ENCODE data around the gene NRAS.

NRAS gene

GRCh38 chr1:114671939-114672275, 44.7 kb downstream of the NRAS start:
- no peak for DNase-seq

DNA sequence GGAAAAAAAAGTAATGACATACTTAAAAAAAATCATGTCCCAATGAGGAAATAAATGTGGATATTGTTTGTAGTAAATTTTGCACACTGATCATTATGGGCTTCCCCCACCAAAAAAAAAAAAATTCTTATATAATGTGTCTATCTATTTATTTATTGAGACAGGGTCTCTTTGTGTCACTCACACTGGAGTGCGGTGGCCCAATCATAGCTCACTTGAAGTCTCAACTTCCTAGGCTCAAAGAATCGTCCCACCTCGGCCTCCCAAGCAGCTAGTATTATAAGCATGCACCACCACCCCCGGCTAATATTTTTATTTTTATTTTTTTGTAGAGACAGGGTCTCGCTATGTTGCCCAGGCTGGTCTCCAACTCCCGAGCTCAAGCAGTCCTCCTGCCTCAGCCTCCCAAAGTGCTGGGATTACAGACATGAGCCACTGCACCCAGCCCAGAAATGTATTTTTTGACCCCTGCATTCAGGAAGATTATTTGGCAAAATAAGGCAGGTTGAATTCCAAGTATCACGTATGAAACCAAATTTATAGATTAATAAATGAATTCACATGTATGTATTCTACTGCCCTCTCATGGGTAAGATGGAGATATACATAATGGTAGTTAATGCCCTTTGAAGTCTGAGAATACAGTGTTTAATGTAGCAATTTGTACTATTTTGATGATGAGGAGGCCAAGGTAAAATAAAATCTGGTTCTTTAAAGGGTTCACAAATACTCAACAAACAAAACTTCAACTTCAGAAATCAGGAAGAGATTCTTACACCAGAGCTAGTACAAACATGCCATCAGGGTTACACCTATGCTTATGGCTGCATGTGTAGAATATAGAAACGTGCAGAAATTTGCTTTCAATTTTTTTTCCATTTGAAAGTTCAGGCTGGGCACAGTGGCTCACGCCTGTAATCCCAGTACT, 45.3 kb downstream of the NRAS start:
- DNase-seq, result peak; percentile 42

DNA sequence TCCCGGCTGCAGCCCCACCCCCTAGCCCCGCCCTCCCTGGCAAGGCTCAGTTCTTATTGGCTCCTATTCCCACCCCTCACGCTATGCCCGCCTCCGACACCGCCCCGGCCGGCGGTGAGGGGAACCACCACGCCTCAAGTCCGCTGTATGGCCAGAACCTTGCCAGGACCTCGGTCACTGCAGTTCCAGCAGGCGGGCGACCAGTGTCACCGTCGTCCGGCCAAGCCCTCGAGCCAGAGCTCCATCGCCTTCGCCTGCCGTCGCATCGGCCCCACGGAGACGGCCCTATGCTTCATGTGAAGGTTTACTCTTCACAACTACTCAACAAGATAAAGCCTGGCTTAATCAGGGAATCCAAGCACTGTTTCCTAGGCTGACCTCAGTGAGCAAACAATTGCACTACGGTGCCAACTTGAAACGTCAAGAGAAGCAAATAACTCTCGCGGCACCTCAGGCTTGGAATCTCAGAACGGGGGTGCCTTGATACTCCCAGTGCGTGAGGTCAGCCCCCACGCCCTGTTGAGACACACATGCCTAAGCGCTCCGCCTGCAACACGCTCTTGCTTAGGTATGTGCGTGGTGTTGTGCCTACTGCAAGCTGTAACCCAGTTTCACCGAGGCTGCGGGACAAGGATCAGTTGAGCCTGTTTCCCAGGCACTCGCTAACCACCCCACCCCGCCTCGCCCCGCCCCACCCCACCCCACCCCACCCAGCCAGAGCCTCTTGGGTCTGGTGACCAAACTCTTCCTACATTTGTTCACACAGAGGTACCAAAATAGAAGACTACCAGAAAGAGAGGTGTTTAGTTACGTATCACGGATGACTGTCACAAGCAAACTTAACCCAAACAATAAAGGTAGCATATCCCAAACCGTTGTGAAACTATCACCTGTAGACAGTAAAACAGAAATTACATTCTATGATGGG, 46.2 kb downstream of the NRAS start:
- peak; percentile 69 for DNase-seq

- no peak for DNase-seq
Measured at GRCh38 chr1:114669562-114670082, 46.9 kb downstream of the NRAS start, which contains the start of gene DENND2C. TSS of gene DENND2C (minus strand) at chr1:114670049. CDS start at chr1:114625984, 44,065 bp downstream.

DNA sequence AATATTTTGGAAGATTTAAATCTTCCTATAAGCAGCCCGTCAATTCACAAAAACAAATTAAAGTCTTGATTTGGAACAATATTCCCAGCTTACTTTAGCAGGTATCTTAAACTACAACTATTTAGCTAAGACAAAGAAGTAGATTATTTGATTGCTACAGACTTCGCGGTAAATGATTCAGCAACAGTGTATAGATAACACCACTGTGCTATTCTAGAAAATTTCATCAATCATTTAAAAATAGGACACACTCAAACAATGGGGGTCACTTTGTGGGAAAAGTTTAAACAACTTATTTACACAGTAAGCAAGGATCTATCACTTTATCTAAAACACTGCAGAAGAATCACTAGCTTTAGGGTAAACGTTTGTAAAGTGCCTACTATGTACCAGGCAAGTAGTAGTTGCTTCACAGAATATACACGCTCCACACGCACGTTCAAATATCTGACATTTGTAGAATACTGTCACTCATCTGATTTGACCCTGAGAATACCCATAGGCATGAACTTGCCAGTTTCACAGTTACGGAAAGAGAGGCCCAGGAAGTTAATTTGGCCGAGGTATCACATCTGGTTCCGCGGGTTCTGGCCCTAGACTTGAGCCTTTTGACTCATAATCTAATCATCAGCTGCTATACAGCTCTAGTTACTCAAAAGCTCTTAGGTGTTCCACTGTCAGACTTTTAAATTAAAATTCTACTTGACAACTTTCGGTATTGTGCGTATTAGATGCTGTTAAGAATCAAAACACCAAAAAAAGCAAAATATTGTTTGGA, 47.6 kb downstream of the NRAS start:
- no peak for DNase-seq

DNA sequence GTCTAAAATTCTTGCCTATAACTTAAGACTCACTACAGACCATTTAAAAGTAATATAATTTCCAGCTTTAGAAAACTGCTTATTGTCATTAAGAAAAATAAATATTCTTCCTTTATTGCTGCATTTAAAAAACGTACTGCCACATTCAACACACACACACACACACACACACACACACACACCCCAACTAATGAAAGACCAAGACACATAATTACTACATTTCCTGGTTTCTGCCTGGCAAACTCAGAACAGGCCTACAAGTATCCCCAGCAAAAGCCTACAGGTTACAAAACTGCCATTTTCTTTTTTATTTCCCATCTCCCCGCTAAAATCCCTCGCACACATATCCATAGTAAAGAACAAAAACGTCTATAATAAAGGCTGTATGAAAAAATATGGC, 48.2 kb downstream of the NRAS start:
- no peak for DNase-seq

- DNase-seq, result no peak
Measured at GRCh38 chr1:114666954-114667353, 49.6 kb downstream of the NRAS start.

- DNase-seq, result no peak
Measured at GRCh38 chr1:114660238-114660637, 56.3 kb downstream of the NRAS start.
